Endothelial cell of umbilical vein (primary cell): ENCODE results near the gene ZDHHC13.
"Not testable (repeated sequence)": the region's sequence is repeated elsewhere in the genome, so short reads cannot be mapped to it uniquely, and the experiment has no call there.

ENCODE experiments used
- CTCF ChIP-seq, 2 donors: IDR thresholded peaks; 1 replicate in 1 of 2; 2 replicates in 1 of 2; pipeline ENCODE4 v1.5.1; 2011; ENCODE audit warnings: low read length in 2 of 2, mild to moderate bottlenecking in 2 of 2, moderate library complexity in 2 of 2, control low read depth in 1 of 2, inconsistent platforms in 1 of 2, low read depth in 1 of 2; ENCODE audit not compliant: insufficient read depth in 1 of 2; ENCODE audit errors: extremely low read depth in 1 of 2
- EZH2 ChIP-seq: IDR thresholded peaks from 2 replicates; pipeline ENCODE4 v1.6.1; 2012; ENCODE audit warnings: borderline replicate concordance, low read depth, mild to moderate bottlenecking, moderate library complexity, low read length, inconsistent platforms; ENCODE audit not compliant: severe bottlenecking
- FOS ChIP-seq: IDR thresholded peaks from 2 replicates; pipeline ENCODE4 v1.6.1; 2011; ENCODE audit warnings: mild to moderate bottlenecking, low read length, moderate library complexity, borderline replicate concordance; ENCODE audit not compliant: insufficient read depth
- JUN ChIP-seq: IDR thresholded peaks from 2 replicates; pipeline ENCODE4 v1.6.1; 2011; ENCODE audit warnings: borderline replicate concordance, low read depth; ENCODE audit not compliant: insufficient read length, insufficient read depth
- MAX ChIP-seq: IDR thresholded peaks from 2 replicates; pipeline ENCODE4 v1.6.1; 2011; ENCODE audit not compliant: insufficient read depth, insufficient read length
- MYC ChIP-seq: IDR thresholded peaks from one replicate; pipeline ENCODE4 v1.6.1; 2011; ENCODE audit warnings: mild to moderate bottlenecking, low read depth, low read length
- POLR2A ChIP-seq: IDR thresholded peaks from 2 replicates; pipeline ENCODE4 v1.6.1; 2012; ENCODE audit warnings: low read depth, mild to moderate bottlenecking, control low read depth, low read length
- POLR2AphosphoS5 ChIP-seq: IDR thresholded peaks from 2 replicates; pipeline ENCODE4 v1.6.1; 2012; ENCODE audit warnings: low read depth, mild to moderate bottlenecking, control low read depth, low read length, moderate library complexity; ENCODE audit not compliant: insufficient read depth

DNA sequence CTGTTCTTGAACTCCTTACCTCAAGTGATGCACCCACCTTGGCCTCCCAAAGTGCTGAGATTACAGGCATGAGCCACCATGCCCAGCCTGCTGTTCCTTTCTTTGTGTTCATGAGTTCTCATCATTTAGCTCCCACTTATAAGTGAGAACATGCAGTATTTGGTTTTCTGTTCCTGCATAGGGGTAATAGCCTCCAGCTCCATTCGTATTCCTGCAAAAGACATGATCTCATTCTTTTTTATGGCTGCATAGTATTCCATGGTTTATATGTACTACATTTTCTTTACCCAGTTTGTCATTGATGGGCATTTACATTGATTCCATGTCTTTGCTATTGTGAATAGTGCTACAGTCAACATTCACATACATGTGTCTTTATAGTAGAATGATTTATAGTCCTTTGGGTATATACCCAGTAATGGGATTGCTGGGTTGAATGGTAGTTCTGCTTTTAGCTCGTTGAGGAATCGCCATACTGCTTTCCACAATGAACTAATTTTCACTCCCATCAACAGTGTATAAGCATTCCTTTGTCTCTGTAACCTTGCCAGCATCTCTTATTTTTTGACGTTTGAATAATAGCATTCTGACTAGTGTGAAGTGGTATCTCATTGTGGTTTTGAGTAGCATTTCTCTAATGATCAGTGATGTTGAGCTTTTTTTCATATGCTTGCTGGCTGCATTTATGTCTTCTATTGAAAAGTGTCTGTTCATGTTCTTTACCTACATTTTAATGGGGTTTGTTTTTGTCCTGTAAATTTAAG lies 9.8 kb downstream of the ZDHHC13 start:
- TF ChIP-seq CTCF (IDR thresholded peaks at IDR 0.05; ENCODE audit: extremely low read depth in 1 of 2, insufficient read depth in 1 of 2, low read depth in 1 of 2, low read length in 2 of 2); POLR2A; MAX; POLR2AphosphoS5; EZH2; MYC; JUN; FOS: not testable (repeated sequence)
